ENCODE measurements around the gene PLAC1. TPM values are rescaled to one million over a fixed set of nuclear protein-coding genes. Genes with fewer than 3 reads are reported as not detected.

The PLAC1 gene
- total RNA-seq, 1 experiment from 2014 or later = not detected

Other genes starting within 250 kb of the PLAC1 start
- gene HPRT1, start 198.3 kb downstream of the PLAC1 start, total RNA-seq (2014; rRNA removed; shearing (Covaris generic); ENCODE audit: low replicate concordance) = 48.4 and 49.7 TPM in 2 replicates
- 9.3 and 15.0 TPM in 2 replicates for gene PABIR2, start 138.7 kb upstream of the PLAC1 start, total RNA-seq (2014; rRNA removed; shearing (Covaris generic); ENCODE audit: low replicate concordance)

Data from MG63 (cell line).